DND-41 (cell line): ENCODE data around the gene PLAC8L1.

ENCODE experiments used
- EZH2 ChIP-seq: IDR thresholded peaks from 3 replicates; pipeline ENCODE4 v1.6.1; 2012; ENCODE audit warnings: borderline replicate concordance, low read depth, mild to moderate bottlenecking, moderate library complexity, low read length, inconsistent platforms; ENCODE audit not compliant: severe bottlenecking
- TF ChIP-seq, protein P1 (sequence below): IDR thresholded peaks from 2 replicates; pipeline ENCODE4 v1.5.1; 2012; ENCODE audit warnings: borderline replicate concordance, low read length, moderate library complexity, mild to moderate bottlenecking; ENCODE audit not compliant: poor library complexity, severe bottlenecking; ENCODE audit errors: extremely low read depth

DNA sequence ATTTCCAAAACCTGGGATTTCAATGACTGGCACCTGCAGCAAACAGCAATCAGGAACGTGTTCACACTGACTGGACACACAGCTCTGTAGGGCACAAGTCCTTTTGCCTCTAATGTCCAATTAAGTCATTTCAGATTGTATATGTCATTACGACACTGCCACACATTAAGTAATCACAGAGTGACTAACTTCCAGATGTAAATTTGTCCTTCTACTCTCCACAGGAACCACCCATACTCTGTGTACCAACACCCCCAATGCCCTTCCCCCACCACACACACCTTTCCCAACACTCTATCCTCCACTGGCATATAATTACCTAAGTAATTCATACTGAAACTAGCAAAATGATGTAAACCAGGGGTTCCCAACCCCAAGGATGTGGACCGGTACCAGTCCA is 46.6 kb upstream of the PLAC8L1 start:
- TF ChIP-seq, protein P1, sequence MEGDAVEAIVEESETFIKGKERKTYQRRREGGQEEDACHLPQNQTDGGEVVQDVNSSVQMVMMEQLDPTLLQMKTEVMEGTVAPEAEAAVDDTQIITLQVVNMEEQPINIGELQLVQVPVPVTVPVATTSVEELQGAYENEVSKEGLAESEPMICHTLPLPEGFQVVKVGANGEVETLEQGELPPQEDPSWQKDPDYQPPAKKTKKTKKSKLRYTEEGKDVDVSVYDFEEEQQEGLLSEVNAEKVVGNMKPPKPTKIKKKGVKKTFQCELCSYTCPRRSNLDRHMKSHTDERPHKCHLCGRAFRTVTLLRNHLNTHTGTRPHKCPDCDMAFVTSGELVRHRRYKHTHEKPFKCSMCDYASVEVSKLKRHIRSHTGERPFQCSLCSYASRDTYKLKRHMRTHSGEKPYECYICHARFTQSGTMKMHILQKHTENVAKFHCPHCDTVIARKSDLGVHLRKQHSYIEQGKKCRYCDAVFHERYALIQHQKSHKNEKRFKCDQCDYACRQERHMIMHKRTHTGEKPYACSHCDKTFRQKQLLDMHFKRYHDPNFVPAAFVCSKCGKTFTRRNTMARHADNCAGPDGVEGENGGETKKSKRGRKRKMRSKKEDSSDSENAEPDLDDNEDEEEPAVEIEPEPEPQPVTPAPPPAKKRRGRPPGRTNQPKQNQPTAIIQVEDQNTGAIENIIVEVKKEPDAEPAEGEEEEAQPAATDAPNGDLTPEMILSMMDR, result no peak
- TF ChIP-seq EZH2, result no peak
